UCSD-AML1 (cell line): Measurements from ENCODE around the gene ASNS.
A peak's percentile ranks its signal among the peaks of the same experiment; 100 is the strongest.
"Not testable (repeated sequence)": the region's sequence is repeated elsewhere in the genome, so short reads cannot be mapped to it uniquely, and the experiment has no call there.

Experiments
- DNase-seq: peaks from one replicate; lab custom pipeline; 2025; ENCODE audit not compliant: unreplicated experiment; lab: John Stamatoyannopoulos, UW

The ASNS gene

GRCh38 chr7:97872025-97872669, at the start of gene ASNS:
ASNS (minus strand) TSS chr7:97872408; CDS start chr7:97869156, 3,252 bp downstream.
- peak; percentile 83 for DNase-seq

GRCh38 chr7:97921254-97921653, 49.0 kb upstream of the ASNS start:
- not testable (repeated sequence) for DNase-seq

- DNase-seq = not testable (repeated sequence)
These were observed 43.1 kb upstream of the ASNS start for GRCh38 chr7:97915267-97915666.

GRCh38 chr7:97912294-97912693, 40.1 kb upstream of the ASNS start:
- not testable (repeated sequence) for DNase-seq

GRCh38 chr7:97896893-97897292, 24.7 kb upstream of the ASNS start:
- not testable (repeated sequence) for DNase-seq

GRCh38 chr7:97891721-97892120, 19.5 kb upstream of the ASNS start:
- not testable (repeated sequence) for DNase-seq

- not testable (repeated sequence) for DNase-seq
These were observed 7.3 kb upstream of the ASNS start for GRCh38 chr7:97879527-97879926.

- not testable (repeated sequence) for DNase-seq
These were observed 2.7 kb upstream of the ASNS start for GRCh38 chr7:97874894-97875293.

GRCh38 chr7:97873606-97874005, 1.4 kb upstream of the ASNS start:
- DNase-seq = no peak

- DNase-seq = no peak
These were observed 566 bp downstream of the ASNS start for GRCh38 chr7:97871659-97872024.

- DNase-seq = no peak
These were observed 3.4 kb downstream of the ASNS start for GRCh38 chr7:97868788-97869187.

- no peak for DNase-seq
These were observed 3.9 kb downstream of the ASNS start for GRCh38 chr7:97868314-97868713.

- DNase-seq = no peak
These were observed 7.1 kb downstream of the ASNS start for GRCh38 chr7:97865104-97865503.

GRCh38 chr7:97859606-97860204, 12.5 kb downstream of the ASNS start:
- no peak for DNase-seq

GRCh38 chr7:97858221-97858620, 14.0 kb downstream of the ASNS start:
- no peak for DNase-seq

GRCh38 chr7:97857544-97857943, 14.7 kb downstream of the ASNS start:
- no peak for DNase-seq

GRCh38 chr7:97851683-97852082, 20.5 kb downstream of the ASNS start:
- DNase-seq = no peak

GRCh38 chr7:97850262-97851031, 21.8 kb downstream of the ASNS start:
- not testable (repeated sequence) for DNase-seq

- DNase-seq = no peak
These were observed 24.4 kb downstream of the ASNS start for GRCh38 chr7:97847791-97848190.

GRCh38 chr7:97846945-97847344, 25.3 kb downstream of the ASNS start:
- no peak for DNase-seq

- no peak for DNase-seq
These were observed 26.5 kb downstream of the ASNS start for GRCh38 chr7:97845622-97846203.

GRCh38 chr7:97844036-97844435, 28.2 kb downstream of the ASNS start:
- DNase-seq = no peak
